DMS53 treated with DMSO at 0.1 percent for 48 hours (cell line): ENCODE results near the gene ITGBL1.

Experiments
- DNase-seq: peaks from one replicate; lab custom pipeline; 2025; ENCODE audit not compliant: unreplicated experiment; lab: John Stamatoyannopoulos, UW

The ITGBL1 gene

GRCh38 chr13:101452519-101453485, at the start of gene ITGBL1:
TSS of gene ITGBL1 (plus strand) at chr13:101452675. CDS start at chr13:101452834, 159 bp downstream.
- no peak for DNase-seq

GRCh38 chr13:101406791-101407190, 45.7 kb upstream of the ITGBL1 start:
- DNase-seq, result no peak

GRCh38 chr13:101408154-101408553, 44.3 kb upstream of the ITGBL1 start:
- no peak for DNase-seq

- no peak for DNase-seq
Measured at GRCh38 chr13:101408992-101409656, 43.4 kb upstream of the ITGBL1 start.

GRCh38 chr13:101412076-101412475, 40.4 kb upstream of the ITGBL1 start:
- DNase-seq, result no peak

- DNase-seq, result no peak
Measured at GRCh38 chr13:101415358-101416174, 36.9 kb upstream of the ITGBL1 start.

GRCh38 chr13:101416181-101417042, 36.1 kb upstream of the ITGBL1 start, which contains the start of gene NALCN:
TSS of gene NALCN (minus strand) at chr13:101416508. CDS start at chr13:101399126, 17,382 bp downstream.
- no peak for DNase-seq

- no peak for DNase-seq
Measured at GRCh38 chr13:101417043-101417406, 35.5 kb upstream of the ITGBL1 start.

GRCh38 chr13:101417501-101417900, 35.0 kb upstream of the ITGBL1 start:
- no peak for DNase-seq

GRCh38 chr13:101423872-101424271, 28.6 kb upstream of the ITGBL1 start:
- no peak for DNase-seq

GRCh38 chr13:101424381-101425155, 27.9 kb upstream of the ITGBL1 start:
- no peak for DNase-seq

- no peak for DNase-seq
Measured at GRCh38 chr13:101425156-101425471, 27.4 kb upstream of the ITGBL1 start.

- DNase-seq, result no peak
Measured at GRCh38 chr13:101425623-101426022, 26.9 kb upstream of the ITGBL1 start.

- DNase-seq, result no peak
Measured at GRCh38 chr13:101429733-101430132, 22.7 kb upstream of the ITGBL1 start.

- DNase-seq, result no peak
Measured at GRCh38 chr13:101433895-101434294, 18.6 kb upstream of the ITGBL1 start.

- DNase-seq, result no peak
Measured at GRCh38 chr13:101434486-101434885, 18.0 kb upstream of the ITGBL1 start.

- no peak for DNase-seq
Measured at GRCh38 chr13:101447852-101448251, 4.6 kb upstream of the ITGBL1 start.

GRCh38 chr13:101449790-101450748, 2.4 kb upstream of the ITGBL1 start:
- DNase-seq, result peak; percentile 0

- no peak for DNase-seq
Measured at GRCh38 chr13:101450749-101451130, 1.7 kb upstream of the ITGBL1 start.
